Glomerular visceral epithelial cell (primary cell): Measurements from ENCODE around the gene TMBIM1.
"Not testable (repeated sequence)": the region's sequence is repeated elsewhere in the genome, so short reads cannot be mapped to it uniquely, and the experiment has no call there.

Experiments
- DNase-seq: peaks from one replicate; pipeline ENCODE4 v3.0.0-alpha.2; 2016; ENCODE audit errors: extremely low spot score

TMBIM1 gene

DNA sequence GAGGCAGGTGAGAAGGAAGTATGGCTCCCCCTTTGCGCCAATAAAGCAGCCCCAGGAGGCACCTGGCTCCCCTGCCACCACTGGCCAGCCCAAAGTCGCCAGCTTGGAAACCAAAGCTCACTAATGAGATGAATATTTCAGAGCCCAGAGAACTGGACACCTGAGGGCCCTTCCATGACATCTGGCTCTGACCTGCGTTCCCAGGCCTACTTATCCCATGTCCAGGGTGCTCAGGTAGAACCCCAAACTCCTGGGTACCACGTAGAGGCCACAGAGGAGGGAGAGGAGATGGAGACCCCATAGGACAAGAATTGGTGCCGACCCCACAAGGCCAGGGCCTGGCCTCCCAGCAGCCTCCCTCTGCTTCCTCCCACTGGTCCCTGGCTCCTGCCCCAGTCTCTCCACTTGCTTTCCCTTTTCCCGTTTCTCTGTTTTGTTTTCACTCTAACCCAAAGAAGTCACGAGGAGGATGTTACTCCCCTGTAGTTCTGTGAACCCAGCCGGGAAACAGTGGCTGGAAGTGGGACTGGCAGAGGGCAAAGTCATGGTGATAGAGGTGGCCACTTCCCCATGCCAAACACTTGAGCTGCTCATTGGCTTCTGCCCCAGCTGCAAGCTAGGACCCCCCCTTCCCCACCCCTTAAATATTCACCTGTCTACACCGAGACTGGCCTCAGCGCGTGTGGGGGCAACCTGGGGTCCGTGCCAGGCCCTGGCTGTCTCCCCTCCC is 820 bp downstream of the TMBIM1 start:
- peak; percentile 29 for DNase-seq

GRCh38 chr2:218290316-218291261 is 1.7 kb downstream of the TMBIM1 start:
- DNase-seq: peak; percentile 29

GRCh38 chr2:218289639-218290315 is 2.5 kb downstream of the TMBIM1 start:
- DNase-seq: peak; percentile 24

GRCh38 chr2:218286570-218287459 is 5.5 kb downstream of the TMBIM1 start:
- peak; percentile 91 for DNase-seq

DNA sequence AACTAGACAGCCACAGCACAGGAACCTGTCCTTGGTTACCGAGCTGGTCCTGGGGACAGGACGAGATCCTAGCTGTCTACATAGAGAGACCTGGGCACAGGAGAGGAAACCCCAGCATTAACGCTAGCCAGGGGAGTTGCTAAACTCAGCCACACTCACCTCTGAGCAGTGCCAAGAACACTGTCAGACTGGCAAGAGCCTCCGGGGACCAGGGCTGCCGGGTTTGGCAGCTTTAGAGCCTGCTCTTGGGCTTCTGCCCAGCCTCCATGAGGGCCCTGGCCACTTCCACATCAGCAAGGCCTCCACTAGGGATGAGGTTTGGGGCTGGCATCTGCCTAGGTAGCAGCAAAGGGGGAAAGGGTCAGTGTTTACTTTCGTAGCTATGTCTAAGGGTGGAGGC is 6.7 kb downstream of the TMBIM1 start:
- DNase-seq: peak; percentile 21

- DNase-seq: peak; percentile 84
Measured at GRCh38 chr2:218284106-218284811, 8.0 kb downstream of the TMBIM1 start.

GRCh38 chr2:218282173-218282991 is 9.9 kb downstream of the TMBIM1 start:
- DNase-seq: peak; percentile 88

DNA sequence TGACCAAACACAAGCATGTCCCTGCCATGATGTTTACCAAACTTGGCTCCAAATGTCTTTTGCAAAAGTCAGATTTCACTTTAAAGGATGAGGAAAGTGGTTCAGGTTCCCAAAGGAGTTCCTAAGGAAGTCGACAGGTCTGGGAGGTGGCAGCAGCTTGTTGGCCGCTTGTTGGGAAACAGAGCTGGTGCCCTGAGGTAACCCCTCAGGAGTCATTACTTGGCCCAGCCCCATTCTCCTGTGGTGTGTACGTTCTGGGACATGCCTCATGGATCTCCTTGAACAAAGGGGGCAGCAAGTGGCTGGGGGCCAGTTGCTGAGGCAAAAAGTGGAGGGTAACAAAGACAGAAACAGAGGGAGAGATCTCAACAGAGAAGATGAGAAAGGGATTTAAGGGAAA is 10.9 kb downstream of the TMBIM1 start:
- DNase-seq: peak; percentile 38

- DNase-seq: no peak
Measured at GRCh38 chr2:218280260-218280870, 11.9 kb downstream of the TMBIM1 start.

GRCh38 chr2:218278531-218279360 is 13.6 kb downstream of the TMBIM1 start:
- DNase-seq: no peak

DNA sequence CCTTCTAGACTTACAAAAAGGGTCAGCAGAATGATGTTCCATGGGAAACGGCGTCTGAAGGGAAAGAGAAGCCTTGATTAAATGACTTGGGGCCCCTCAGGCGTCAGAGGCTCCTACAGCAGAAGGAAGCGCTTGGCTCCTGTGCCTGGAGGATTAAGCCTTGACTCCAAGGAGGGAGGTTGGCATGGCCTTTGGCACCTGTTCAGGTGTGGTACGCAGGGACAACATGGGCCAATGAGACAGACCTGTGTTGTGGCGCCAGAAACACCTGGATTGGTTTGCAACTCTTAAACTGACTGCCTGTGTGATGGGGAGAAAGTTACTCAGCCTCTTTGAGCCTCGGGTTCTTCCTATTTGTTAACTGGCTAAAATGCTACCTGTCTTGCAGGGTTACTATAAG is 14.4 kb downstream of the TMBIM1 start:
- DNase-seq: no peak

- no peak for DNase-seq
Measured at GRCh38 chr2:218276986-218277755, 15.1 kb downstream of the TMBIM1 start.

DNA sequence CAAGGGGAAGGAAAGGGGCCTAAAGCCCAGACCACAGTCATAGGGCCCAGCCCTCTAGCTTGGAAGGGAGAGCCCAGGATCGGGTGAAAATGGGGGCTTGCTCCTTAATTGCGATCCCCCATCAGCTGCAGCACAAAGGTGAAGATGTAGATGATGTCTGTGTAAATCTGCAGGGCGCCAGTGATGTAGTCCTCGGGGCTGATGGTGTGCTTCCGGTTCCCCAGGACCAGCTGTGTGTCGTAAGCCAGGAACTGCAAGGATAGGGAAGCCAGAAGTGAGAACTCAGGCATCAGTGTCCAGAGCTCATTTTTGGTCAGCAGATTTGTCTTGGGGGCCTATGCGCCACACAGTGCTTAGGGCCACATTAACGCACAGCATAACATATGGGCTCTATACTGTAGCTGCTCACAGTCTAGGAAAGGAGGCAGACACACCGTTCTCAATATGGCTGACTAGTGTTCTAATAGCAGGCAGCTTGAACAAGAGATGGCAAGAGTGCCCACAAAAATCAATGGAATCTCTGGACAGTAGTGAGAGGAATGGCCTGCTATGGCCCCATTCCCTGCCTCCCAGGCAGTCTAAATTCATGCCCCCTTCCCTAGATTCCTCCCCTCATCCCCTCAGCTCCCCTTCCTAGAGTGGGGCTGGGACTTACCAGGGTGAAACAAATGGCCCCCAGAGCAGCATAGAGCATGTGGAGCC is 16.8 kb downstream of the TMBIM1 start:
- no peak for DNase-seq

DNA sequence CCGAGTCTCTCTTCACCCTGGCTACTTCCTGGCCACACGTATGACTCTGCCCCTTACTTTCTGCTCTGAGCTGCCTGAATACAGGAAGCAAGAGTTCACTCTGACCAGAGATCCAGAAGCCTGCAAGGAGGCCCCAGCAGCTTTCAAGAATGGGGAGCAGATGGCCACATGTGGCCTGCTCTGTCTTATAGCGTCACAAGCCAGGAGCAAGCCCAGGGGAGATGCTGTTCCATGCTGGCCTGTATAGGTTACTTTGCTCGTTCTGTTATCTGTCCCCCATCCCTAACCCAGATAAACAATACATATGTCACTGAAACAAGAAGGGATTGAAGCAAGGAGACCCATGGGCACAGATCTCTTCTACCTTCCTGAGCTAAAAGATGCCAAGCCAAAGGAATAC is 17.7 kb downstream of the TMBIM1 start:
- DNase-seq: no peak

GRCh38 chr2:218273908-218274249 is 18.4 kb downstream of the TMBIM1 start:
- no peak for DNase-seq

- DNase-seq: not testable (repeated sequence)
Measured at GRCh38 chr2:218273214-218273907, 18.9 kb downstream of the TMBIM1 start.
